Fibroblast of villous mesenchyme (primary cell): ENCODE data around the gene CCDC121. TPM values are rescaled to one million over a fixed set of nuclear protein-coding genes. Genes with fewer than 3 reads are reported as not detected.

Source experiments
- DNase-seq: peaks from one replicate; pipeline ENCODE4 v3.0.0-alpha.2; 2010; ENCODE audit warnings: low read depth
- H3K4me3 ChIP-seq: 2 replicates; pipeline ENCODE4 v1.5.1; 2011; ENCODE audit warnings: low read depth, mild to moderate bottlenecking, low read length
- CTCF ChIP-seq: IDR thresholded peaks from 2 replicates; pipeline ENCODE4 v1.5.1; 2012; ENCODE audit warnings: low read depth, mild to moderate bottlenecking, low read length; ENCODE audit not compliant: insufficient read depth
- total RNA-seq: library from RNA; depleted of rRNA; stranded (reverse); fragments of >200 nt; gene quantifications from 2 replicates; pipeline ENCODE4 v1.2.3, GENCODE V29; 2012

Gene CCDC121
- total RNA-seq, 1 donor, result 1.3 TPM

GRCh38 chr2:27591745-27592144 is 37.1 kb downstream of the CCDC121 start:
- H3K4me3 ChIP-seq, result no peak overlapping the region
- DNase-seq, result no peak
- TF ChIP-seq CTCF, result no peak

- no peak for DNase-seq
- TF ChIP-seq CTCF, result no peak
Measured at GRCh38 chr2:27588308-27588707, 40.5 kb downstream of the CCDC121 start.

GRCh38 chr2:27587025-27587424 is 41.8 kb downstream of the CCDC121 start:
- no peak overlapping the region for H3K4me3 ChIP-seq
- no peak for TF ChIP-seq CTCF
- no peak for DNase-seq

More at GRCh38 chr2:27588308-27588707, 40.5 kb downstream of the CCDC121 start:
- no peak overlapping the region for H3K4me3 ChIP-seq

- peak overlapping the region; percentile 10 for H3K4me3 ChIP-seq
- TF ChIP-seq CTCF, result no peak
- DNase-seq, result no peak
Measured at GRCh38 chr2:27584597-27584996, 44.2 kb downstream of the CCDC121 start.

- peak overlapping the region; percentile 95 for H3K4me3 ChIP-seq
- DNase-seq, result peak; percentile 45
- TF ChIP-seq CTCF, result no peak
Measured at GRCh38 chr2:27583390-27583915, 45.4 kb downstream of the CCDC121 start.

- H3K4me3 ChIP-seq, result peak within 1 kb of the TSS; percentile 95
- TF ChIP-seq CTCF, result no peak
- peak; percentile 94 for DNase-seq
Measured at GRCh38 chr2:27582695-27583389, 46.0 kb downstream of the CCDC121 start, which contains the start of gene ZNF512. ZNF512 (plus strand) TSS chr2:27583042; CDS start chr2:27583113, 71 bp downstream.
